Measurements from ENCODE around the gene TEKT3.

Gene TEKT3

GRCh38 chr17:15281909-15282308, 59.5 kb downstream of the TEKT3 start:
- TF ChIP-seq CTCF (IDR thresholded peaks at IDR 0.05): no peak

- TF ChIP-seq CTCF (IDR thresholded peaks at IDR 0.05): no peak
These were observed 62.4 kb downstream of the TEKT3 start for GRCh38 chr17:15278924-15279477.

GRCh38 chr17:15278380-15278779, 63.0 kb downstream of the TEKT3 start:
- TF ChIP-seq CTCF (IDR thresholded peaks at IDR 0.05): no peak

GRCh38 chr17:15274017-15274416, 67.4 kb downstream of the TEKT3 start:
- no peak for TF ChIP-seq CTCF (IDR thresholded peaks at IDR 0.05)

- no peak for TF ChIP-seq CTCF (IDR thresholded peaks at IDR 0.05)
These were observed 68.1 kb downstream of the TEKT3 start for GRCh38 chr17:15273141-15273793.

- TF ChIP-seq CTCF (IDR thresholded peaks at IDR 0.05): no peak
These were observed 69.7 kb downstream of the TEKT3 start for GRCh38 chr17:15271741-15272140.

GRCh38 chr17:15270628-15271381, 70.6 kb downstream of the TEKT3 start:
- no peak for TF ChIP-seq CTCF (IDR thresholded peaks at IDR 0.05)

Data from LNCAP (cell line).